Heart left ventricle (tissue), 16 donors: ENCODE data around the gene BHLHA9. TPM values are rescaled to one million over a fixed set of nuclear protein-coding genes. Genes with fewer than 3 reads are reported as not detected.

ENCODE experiments used
- ATAC-seq, 4 donors: fragments of 200-7000 bp; cut with Tn5 transposase; one replicate each; pipeline ENCODE4 v1.9.1; 2020 to 2022; ENCODE audit warnings: moderate library complexity in 4 of 4, mild to moderate bottlenecking in 3 of 4, moderate number of reproducible peaks in 1 of 4
- DNase-seq, 5 donors: peaks; one replicate each; pipeline ENCODE4 v3.0.0-alpha.2; 2020
- H3K27ac ChIP-seq, 12 donors: fragments of 200-600 bp; sonication (generic) in 4 of 12; one replicate each; pipeline versions ENCODE4 v1.5.0 to v1.8.0; 2016 to 2022; ENCODE audit warnings: mild to moderate bottlenecking in 2 of 12
- H3K27me3 ChIP-seq, 9 donors: fragments of 200-600 bp; sonication (generic) in 2 of 9; one replicate each; pipeline versions ENCODE4 v1.5.1 to v1.8.0; 2016 to 2022; ENCODE audit warnings: mild to moderate bottlenecking in 3 of 9
- H3K36me3 ChIP-seq, 9 donors: fragments of 200-600 bp; sonication (generic) in 2 of 9; one replicate each; pipeline versions ENCODE4 v1.5.0 to v1.8.0; 2018 to 2022; ENCODE audit warnings: mild to moderate bottlenecking in 2 of 9
- H3K4me1 ChIP-seq, 12 donors: fragments of 200-600 bp; sonication (generic) in 4 of 12; one replicate each; pipeline versions ENCODE4 v1.5.0 to v1.8.0; 2016 to 2022; ENCODE audit warnings: mild to moderate bottlenecking in 3 of 12
- H3K4me3 ChIP-seq, 12 donors: fragments of 200-600 bp; sonication (generic) in 4 of 12; one replicate each; pipeline versions ENCODE4 v1.5.0 to v1.8.0; 2017 to 2022; ENCODE audit warnings: mild to moderate bottlenecking in 9 of 12, moderate library complexity in 4 of 12
- H3K9me3 ChIP-seq, 12 donors: fragments of 200-600 bp; sonication (generic) in 4 of 12; one replicate each; pipeline versions ENCODE4 v1.5.0 to v1.8.0; 2016 to 2022; ENCODE audit warnings: mild to moderate bottlenecking in 1 of 12
- CTCF ChIP-seq, 12 donors: fragments of 200-600 bp; sonication (generic) in 4 of 12; IDR thresholded peaks; one replicate each; pipeline versions ENCODE4 v1.5.0 to v1.8.0; 2018 to 2022; ENCODE audit warnings: antibody characterized with exemption in 12 of 12, mild to moderate bottlenecking in 5 of 12
- POLR2A ChIP-seq, 2 donors: fragments of 450-650 bp; IDR thresholded peaks; one replicate each; pipeline ENCODE4 v1.6.1; 2017; ENCODE audit warnings: antibody characterized with exemption in 2 of 2, mild to moderate bottlenecking in 2 of 2, moderate library complexity in 2 of 2
- WGBS, 4 donors: extraction: QIAGEN DNeasy Blood & Tissue Kit in 2 of 4; methylation state at CpG; one replicate each; pipeline versions ENCODE4 v1.1.5 to v1.1.7; 2013 to 2018; 5-methylcytosine and 5-hydroxymethylcytosine counted together
- intact Hi-C, 10 donors: fragments of 100-400 bp; cut with DNase I; formaldehyde crosslinking; loops; one replicate each; pipeline versions ENCODE4 v1.11.1 to v1.14.2; 2022
- polyA plus RNA-seq, 2 donors: library from polyadenylated mRNA; stranded (reverse); fragments of 200-250 nt; gene quantifications; one replicate each; pipeline ENCODE4 v1.2.3, GENCODE V29; 2013
- total RNA-seq, 9 donors: library from RNA; depleted of rRNA in 2 of 9; stranded (reverse); fragments of >200 nt in 2 of 9; fragmentation: NEBNext Ultra II Directional in 3 of 9; extraction: Animal tissue kit (Norgen Biotek cat#: 25700) in 3 of 9; gene quantifications; one replicate each; pipeline versions ENCODE4 v1.1.0 to v1.2.4, GENCODE V29; 2016 to 2023
- donor health status: ischemic (EF 13 %, LVEDD 7.1; RV severe dilation, severe dysfunction).
- donor health status: healthy with polysubstance abuse.
- donor health status: DM: no; HTN: yes; CAD: no.
- donor health status: DM: no; HTN: no; CAD: no.
- donor health status: ischemic (EF 25% LVEDD 6.9; RV normal size, moderate dysfunction).
- donor health status: ischemic (EF 25% LVEDD 5.7; RV mildly dilated, moderate dysfunction).
- donor health status: healthy.
- donor health status: DM: yes; HTN: yes; CAD: no.
- donor health status: ischemic (EF 35%, LVEDD 5.7; RV mildly dilated, moderate dysfunction).
- donor health status: nonischemic (EF 11% LVEDD 7.7; RV severe dilation, severe dysfunction).
- donor health status: DM: yes; HTN: yes; CAD: no.
- donor health status: PGD.
- donor health status: ischemic (EF 29% LVEDD 5.4; RV normal size, mild dysfunction).
- donor health status: nonischemic (EF 23%, LVEDD 6.1; RV moderate dilation, normal function).

The BHLHA9 gene
- total and polyA plus RNA-seq, 11 donors = not detected

GRCh38 chr17:1298606-1299005 is 28.4 kb downstream of the BHLHA9 start:
- ATAC-seq (no peak), DNase-seq (no peak)
- no peaks in the 10 kb centered on the region for H3K36me3 ChIP-seq
- H3K4me3 ChIP-seq = no peak overlapping the region
- intact Hi-C loops = loop anchor here in 1 of 10 donors (2.0 kb wide), 1 partner anchor 20 kb away; the partner anchor contains the start of gene TRARG1
- H3K9me3 ChIP-seq = no peaks in the 10 kb centered on the region
- peaks cover 0 to 37% (median 15%) of the 10 kb centered on the region in 9 donors for H3K27me3 ChIP-seq
- TF ChIP-seq CTCF (IDR thresholded peaks at IDR 0.05) = no peak
- TF ChIP-seq POLR2A (IDR thresholded peaks at IDR 0.05) = no peak
- H3K4me1 ChIP-seq = peaks cover 0 to 13% (median 0%) of the 10 kb centered on the region in 12 donors
- WGBS, 4 donors = 20 to 40% (median 26%) methylated on average over 11 to 24 of the region's 24 CpGs
- H3K27ac ChIP-seq = no peak overlapping the region

GRCh38 chr17:1299552-1300370 is 29.5 kb downstream of the BHLHA9 start:
- no peak for TF ChIP-seq CTCF (IDR thresholded peaks at IDR 0.05)
- TF ChIP-seq POLR2A (IDR thresholded peaks at IDR 0.05) = no peak
- H3K4me1 ChIP-seq = peaks cover 0 to 10% (median 0%) of the 10 kb centered on the region in 12 donors
- no peaks in the 10 kb centered on the region for H3K9me3 ChIP-seq
- peaks cover 0 to 41% (median 15%) of the 10 kb centered on the region in 9 donors for H3K27me3 ChIP-seq
- no peaks in the 10 kb centered on the region for H3K36me3 ChIP-seq
- peak in 1 of 5 donors; percentile 59 for DNase-seq
- no peak overlapping the region for H3K4me3 ChIP-seq
- 61 to 77% (median 69%) methylated on average over 20 to 22 of the region's 22 CpGs for WGBS, 4 donors
- intact Hi-C loops = loop anchor here in 1 of 10 donors (2.0 kb wide), 1 partner anchor 21 kb away; the partner anchor contains the start of gene TRARG1
- peak; percentile 27 to 53 (median 36) for ATAC-seq
- H3K27ac ChIP-seq = peak overlapping the region in 1 of 12 donors; percentile 2

- H3K4me3 ChIP-seq = no peak overlapping the region
- intact Hi-C loops = no loop called here
- no peaks in the 10 kb centered on the region for H3K36me3 ChIP-seq
- WGBS, 4 donors = 71 to 85% (median 82%) methylated on average over 13 to 17 of the region's 17 CpGs
- TF ChIP-seq CTCF (IDR thresholded peaks at IDR 0.05) (no peak), POLR2A (IDR thresholded peaks at IDR 0.05) (no peak)
- no peak for ATAC-seq
- no peaks in the 10 kb centered on the region for H3K9me3 ChIP-seq
- no peak for DNase-seq
- no peak overlapping the region for H3K27ac ChIP-seq
- peaks cover 0 to 10% (median 0%) of the 10 kb centered on the region in 12 donors for H3K4me1 ChIP-seq
- H3K27me3 ChIP-seq = peaks cover 0 to 42% (median 15%) of the 10 kb centered on the region in 9 donors
Observed at GRCh38 chr17:1300371-1300905, 30.2 kb downstream of the BHLHA9 start.

- no peak for ATAC-seq
- Histone ChIP-seq H3K27ac (no peak overlapping the region), H3K9me3 (no peaks in the 10 kb centered on the region), H3K4me1 (peaks cover 0 to 10% (median 0%) of the 10 kb centered on the region in 12 donors), H3K4me3 (no peak overlapping the region), H3K36me3 (no peaks in the 10 kb centered on the region), H3K27me3 (peaks cover 0 to 42% (median 15%) of the 10 kb centered on the region in 9 donors)
- TF ChIP-seq CTCF (IDR thresholded peaks at IDR 0.05) = no peak
- no peak for TF ChIP-seq POLR2A (IDR thresholded peaks at IDR 0.05)
- intact Hi-C loops = no loop called here
- DNase-seq = peak in 1 of 5 donors; percentile 32
- WGBS, 4 donors = 66 to 75% (median 73%) methylated on average over 12 to 14 of the region's 14 CpGs
Observed at GRCh38 chr17:1301546-1301945, 31.3 kb downstream of the BHLHA9 start.
